HG03558 (cell line): ENCODE measurements around the gene WDR33.
"Not testable (repeated sequence)": the region's sequence is repeated elsewhere in the genome, so short reads cannot be mapped to it uniquely, and the experiment has no call there.

Source experiments
- ATAC-seq: cut with Tn5 transposase; IDR thresholded peaks from one replicate; pipeline ENCODE4 v1.9.1; 2021; ENCODE audit warnings: moderate number of reproducible peaks; ENCODE audit not compliant: unreplicated experiment; ENCODE audit errors: extremely low read depth

The WDR33 gene

GRCh38 chr2:127770534-127770933 is 40.4 kb downstream of the WDR33 start:
- ATAC-seq, result not testable (repeated sequence)

- no peak for ATAC-seq
Measured at GRCh38 chr2:127769587-127769986, 41.4 kb downstream of the WDR33 start.

DNA sequence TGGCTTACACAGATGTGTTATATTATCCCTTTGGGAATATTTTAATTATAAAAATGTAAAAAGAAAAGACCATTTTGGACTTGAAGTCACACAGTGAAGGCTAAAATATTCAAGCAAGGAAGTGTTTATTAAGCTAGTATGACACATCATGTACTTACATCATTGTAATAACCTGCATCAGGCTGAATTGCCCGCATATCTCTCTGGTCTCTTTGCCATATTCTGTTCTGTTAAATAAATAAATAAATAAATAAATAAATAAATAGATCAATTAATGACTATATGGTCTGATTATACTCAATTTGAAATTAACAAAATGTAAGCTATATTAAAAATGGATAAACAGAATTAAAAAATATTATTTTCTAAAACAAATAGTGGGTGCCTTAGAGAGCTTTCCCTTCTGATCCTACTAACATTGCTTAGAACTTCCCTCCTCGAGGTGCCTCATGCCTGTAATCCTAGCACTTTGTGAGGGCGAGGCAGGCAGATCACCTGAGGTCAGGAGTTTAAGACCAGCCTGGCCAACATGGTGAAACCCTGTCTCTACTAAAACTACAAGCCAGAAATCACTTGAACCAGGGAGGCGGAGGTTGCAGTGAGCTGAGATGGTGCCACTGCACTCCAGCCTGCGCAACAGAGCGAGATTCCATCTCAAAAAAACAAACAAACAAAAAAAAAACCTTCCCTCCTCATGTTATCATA is 42.0 kb downstream of the WDR33 start:
- no peak for ATAC-seq

DNA sequence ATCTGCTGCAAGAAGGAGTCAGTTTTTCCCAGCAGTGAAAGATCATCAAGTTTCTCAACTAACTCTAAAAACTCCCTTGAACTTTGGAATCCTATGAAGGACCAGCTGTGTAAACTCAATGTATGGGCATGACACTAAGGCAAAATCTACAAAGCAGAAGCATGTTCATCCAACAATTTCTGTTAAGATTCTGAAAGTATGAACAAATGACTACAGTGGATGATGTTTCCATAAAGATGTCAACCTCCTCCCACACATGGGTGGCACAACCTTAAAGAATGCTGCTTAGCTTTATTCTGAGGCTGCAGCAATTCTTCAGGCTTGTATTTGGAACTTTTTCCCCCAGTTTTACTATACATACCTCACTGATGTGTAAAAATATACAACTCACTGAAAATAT is 47.2 kb downstream of the WDR33 start:
- ATAC-seq, result no peak

- ATAC-seq, result no peak
Measured at GRCh38 chr2:127762846-127763245, 48.1 kb downstream of the WDR33 start.

GRCh38 chr2:127762441-127762840 is 48.5 kb downstream of the WDR33 start:
- no peak for ATAC-seq

- ATAC-seq, result no peak
Measured at GRCh38 chr2:127759931-127760330, 51.0 kb downstream of the WDR33 start.

- ATAC-seq, result no peak
Measured at GRCh38 chr2:127754186-127754585, 56.8 kb downstream of the WDR33 start.

DNA sequence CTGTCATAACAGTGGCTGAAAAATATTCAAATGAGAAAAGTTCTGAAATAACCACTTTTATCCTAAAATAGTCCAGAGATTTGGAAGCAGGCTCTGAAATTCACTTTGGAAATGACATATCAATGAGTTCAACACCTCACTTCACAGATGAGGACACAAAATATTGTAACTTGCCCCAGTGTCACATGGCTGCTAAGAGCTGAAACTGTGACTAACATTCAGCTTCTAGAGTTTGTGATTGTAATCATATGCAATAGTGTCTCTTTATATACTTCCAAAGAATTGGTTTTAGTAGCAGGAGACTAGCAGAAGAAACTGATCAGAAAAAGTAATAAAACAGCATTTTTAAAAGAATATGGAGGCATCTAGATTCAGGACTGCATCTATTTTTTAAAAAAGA is 57.6 kb downstream of the WDR33 start:
- ATAC-seq, result no peak

DNA sequence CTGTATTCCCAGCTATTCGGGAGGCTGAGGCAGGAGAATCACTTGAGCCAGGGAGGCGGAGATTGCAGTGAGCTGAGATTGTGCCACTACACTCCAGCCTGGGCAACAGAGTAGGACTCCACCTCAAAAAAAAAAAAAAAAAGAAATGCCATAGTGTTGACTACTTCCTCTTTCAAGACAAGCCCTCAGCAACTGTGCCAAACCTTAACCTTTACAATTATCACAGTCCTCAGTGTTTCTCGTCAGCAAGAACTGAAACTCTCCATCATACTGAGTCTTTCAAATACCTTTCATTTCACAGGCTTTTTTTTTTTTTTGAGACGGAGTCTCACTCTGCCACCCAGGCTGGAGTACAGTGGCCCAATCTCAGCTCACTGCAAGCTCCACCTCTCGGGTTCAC is 61.4 kb downstream of the WDR33 start:
- peak; percentile 97 for ATAC-seq

GRCh38 chr2:127747621-127748020 is 63.4 kb downstream of the WDR33 start:
- no peak for ATAC-seq

DNA sequence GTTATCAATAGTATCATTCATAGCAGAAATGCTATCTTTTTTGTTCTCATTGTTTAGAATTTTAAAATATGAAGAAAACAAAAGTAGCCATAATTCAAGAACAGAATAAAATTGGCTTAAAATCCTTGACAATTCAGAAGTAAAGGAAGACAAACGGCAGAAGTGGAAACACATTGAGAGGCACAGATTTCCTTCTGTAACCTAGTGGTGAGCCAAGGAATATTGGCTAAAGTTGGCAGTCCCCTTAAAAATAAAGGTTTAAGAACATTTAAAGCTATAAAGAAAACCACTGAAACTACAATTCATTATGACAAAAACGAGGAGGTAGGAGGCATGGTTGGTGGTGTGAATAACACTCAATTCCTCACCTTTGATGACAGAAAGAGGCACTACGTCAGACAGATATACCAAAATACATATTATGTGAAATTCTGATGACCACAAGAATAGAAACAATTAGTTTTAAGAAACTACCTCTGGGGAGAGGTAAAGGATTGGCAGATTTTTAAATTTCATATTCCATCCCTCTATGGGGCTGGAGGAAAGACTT is 67.4 kb downstream of the WDR33 start:
- no peak for ATAC-seq

GRCh38 chr2:127740665-127741288 is 70.2 kb downstream of the WDR33 start:
- ATAC-seq, result no peak

DNA sequence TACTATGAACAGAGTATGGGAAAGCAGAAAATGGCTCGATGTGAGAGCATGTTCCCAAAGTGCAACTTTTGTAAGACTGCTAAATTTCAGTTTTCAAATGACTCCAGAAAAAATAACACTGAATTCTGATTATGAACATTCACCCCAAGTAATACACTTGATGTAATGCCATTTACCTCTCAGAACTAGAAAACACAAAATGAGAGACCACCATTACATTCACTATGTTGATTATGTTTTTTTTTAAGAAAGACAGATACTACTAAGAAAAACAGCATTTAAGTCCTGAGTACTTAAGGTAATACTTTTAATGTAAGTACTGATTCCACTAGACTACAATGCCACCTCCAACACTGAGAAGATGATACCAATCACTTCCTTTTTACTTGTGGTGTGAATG is 71.2 kb downstream of the WDR33 start:
- ATAC-seq, result no peak

GRCh38 chr2:127737892-127738291 is 73.1 kb downstream of the WDR33 start:
- no peak for ATAC-seq

- no peak for ATAC-seq
Measured at GRCh38 chr2:127735537-127736399, 75.2 kb downstream of the WDR33 start.

- no peak for ATAC-seq
Measured at GRCh38 chr2:127735044-127735443, 75.9 kb downstream of the WDR33 start.

GRCh38 chr2:127733816-127734537 is 77.0 kb downstream of the WDR33 start:
- ATAC-seq, result no peak

- no peak for ATAC-seq
Measured at GRCh38 chr2:127733113-127733815, 77.7 kb downstream of the WDR33 start.
